ENCODE results near the gene CCDC6.
"Not testable (repeated sequence)": the region's sequence is repeated elsewhere in the genome, so short reads cannot be mapped to it uniquely, and the experiment has no call there.

DNA sequence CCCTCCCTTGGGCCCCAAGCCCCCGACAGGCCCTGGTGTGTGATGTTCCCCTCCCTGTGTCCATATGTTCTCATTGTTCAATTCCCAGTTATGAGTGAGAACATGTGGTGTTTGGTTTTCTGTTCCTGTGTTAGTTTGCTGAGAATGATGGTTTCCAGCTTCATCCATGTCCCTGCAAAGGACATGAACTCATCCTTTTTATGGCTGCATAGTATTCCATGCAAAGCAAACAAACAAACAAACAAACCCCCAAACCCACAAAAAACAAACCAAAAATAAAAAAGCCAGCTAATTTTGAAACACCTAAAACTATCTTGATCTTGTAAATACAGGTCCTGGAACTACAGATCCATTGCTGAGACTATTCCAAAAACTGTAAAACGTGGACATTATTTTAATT lies 47.4 kb upstream of the CCDC6 start:
- TF ChIP-seq, protein P1, sequence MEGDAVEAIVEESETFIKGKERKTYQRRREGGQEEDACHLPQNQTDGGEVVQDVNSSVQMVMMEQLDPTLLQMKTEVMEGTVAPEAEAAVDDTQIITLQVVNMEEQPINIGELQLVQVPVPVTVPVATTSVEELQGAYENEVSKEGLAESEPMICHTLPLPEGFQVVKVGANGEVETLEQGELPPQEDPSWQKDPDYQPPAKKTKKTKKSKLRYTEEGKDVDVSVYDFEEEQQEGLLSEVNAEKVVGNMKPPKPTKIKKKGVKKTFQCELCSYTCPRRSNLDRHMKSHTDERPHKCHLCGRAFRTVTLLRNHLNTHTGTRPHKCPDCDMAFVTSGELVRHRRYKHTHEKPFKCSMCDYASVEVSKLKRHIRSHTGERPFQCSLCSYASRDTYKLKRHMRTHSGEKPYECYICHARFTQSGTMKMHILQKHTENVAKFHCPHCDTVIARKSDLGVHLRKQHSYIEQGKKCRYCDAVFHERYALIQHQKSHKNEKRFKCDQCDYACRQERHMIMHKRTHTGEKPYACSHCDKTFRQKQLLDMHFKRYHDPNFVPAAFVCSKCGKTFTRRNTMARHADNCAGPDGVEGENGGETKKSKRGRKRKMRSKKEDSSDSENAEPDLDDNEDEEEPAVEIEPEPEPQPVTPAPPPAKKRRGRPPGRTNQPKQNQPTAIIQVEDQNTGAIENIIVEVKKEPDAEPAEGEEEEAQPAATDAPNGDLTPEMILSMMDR (tag by site-specific recombination; IDR thresholded peaks at IDR 0.05) = not testable (repeated sequence)
- TF ChIP-seq, protein P2, sequence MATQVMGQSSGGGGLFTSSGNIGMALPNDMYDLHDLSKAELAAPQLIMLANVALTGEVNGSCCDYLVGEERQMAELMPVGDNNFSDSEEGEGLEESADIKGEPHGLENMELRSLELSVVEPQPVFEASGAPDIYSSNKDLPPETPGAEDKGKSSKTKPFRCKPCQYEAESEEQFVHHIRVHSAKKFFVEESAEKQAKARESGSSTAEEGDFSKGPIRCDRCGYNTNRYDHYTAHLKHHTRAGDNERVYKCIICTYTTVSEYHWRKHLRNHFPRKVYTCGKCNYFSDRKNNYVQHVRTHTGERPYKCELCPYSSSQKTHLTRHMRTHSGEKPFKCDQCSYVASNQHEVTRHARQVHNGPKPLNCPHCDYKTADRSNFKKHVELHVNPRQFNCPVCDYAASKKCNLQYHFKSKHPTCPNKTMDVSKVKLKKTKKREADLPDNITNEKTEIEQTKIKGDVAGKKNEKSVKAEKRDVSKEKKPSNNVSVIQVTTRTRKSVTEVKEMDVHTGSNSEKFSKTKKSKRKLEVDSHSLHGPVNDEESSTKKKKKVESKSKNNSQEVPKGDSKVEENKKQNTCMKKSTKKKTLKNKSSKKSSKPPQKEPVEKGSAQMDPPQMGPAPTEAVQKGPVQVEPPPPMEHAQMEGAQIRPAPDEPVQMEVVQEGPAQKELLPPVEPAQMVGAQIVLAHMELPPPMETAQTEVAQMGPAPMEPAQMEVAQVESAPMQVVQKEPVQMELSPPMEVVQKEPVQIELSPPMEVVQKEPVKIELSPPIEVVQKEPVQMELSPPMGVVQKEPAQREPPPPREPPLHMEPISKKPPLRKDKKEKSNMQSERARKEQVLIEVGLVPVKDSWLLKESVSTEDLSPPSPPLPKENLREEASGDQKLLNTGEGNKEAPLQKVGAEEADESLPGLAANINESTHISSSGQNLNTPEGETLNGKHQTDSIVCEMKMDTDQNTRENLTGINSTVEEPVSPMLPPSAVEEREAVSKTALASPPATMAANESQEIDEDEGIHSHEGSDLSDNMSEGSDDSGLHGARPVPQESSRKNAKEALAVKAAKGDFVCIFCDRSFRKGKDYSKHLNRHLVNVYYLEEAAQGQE (tag by site-specific recombination; IDR thresholded peaks at IDR 0.05) = not testable (repeated sequence)
- TF ChIP-seq KLF1 (tag by site-specific recombination; IDR thresholded peaks at IDR 0.05); ZNF416 (tag by site-specific recombination; IDR thresholded peaks at IDR 0.05); ZBTB20 (tag by site-specific recombination; IDR thresholded peaks at IDR 0.05); ZNF114 (tag by site-specific recombination; IDR thresholded peaks at IDR 0.05); ZNF629 (tag by site-specific recombination; IDR thresholded peaks at IDR 0.05); ZNF302 (tag by site-specific recombination; IDR thresholded peaks at IDR 0.05; ENCODE audit: low read depth); ZNF239 (tag by site-specific recombination; IDR thresholded peaks at IDR 0.05): not testable (repeated sequence)
- TF ChIP-seq, protein P3, sequence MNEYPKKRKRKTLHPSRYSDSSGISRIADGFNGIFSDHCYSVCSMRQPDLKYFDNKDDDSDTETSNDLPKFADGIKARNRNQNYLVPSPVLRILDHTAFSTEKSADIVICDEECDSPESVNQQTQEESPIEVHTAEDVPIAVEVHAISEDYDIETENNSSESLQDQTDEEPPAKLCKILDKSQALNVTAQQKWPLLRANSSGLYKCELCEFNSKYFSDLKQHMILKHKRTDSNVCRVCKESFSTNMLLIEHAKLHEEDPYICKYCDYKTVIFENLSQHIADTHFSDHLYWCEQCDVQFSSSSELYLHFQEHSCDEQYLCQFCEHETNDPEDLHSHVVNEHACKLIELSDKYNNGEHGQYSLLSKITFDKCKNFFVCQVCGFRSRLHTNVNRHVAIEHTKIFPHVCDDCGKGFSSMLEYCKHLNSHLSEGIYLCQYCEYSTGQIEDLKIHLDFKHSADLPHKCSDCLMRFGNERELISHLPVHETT (tag by site-specific recombination; IDR thresholded peaks at IDR 0.05) = not testable (repeated sequence)
- TF ChIP-seq, protein P4, sequence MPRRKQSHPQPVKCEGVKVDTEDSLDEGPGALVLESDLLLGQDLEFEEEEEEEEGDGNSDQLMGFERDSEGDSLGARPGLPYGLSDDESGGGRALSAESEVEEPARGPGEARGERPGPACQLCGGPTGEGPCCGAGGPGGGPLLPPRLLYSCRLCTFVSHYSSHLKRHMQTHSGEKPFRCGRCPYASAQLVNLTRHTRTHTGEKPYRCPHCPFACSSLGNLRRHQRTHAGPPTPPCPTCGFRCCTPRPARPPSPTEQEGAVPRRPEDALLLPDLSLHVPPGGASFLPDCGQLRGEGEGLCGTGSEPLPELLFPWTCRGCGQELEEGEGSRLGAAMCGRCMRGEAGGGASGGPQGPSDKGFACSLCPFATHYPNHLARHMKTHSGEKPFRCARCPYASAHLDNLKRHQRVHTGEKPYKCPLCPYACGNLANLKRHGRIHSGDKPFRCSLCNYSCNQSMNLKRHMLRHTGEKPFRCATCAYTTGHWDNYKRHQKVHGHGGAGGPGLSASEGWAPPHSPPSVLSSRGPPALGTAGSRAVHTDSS (tag by site-specific recombination; IDR thresholded peaks at IDR 0.05) = not testable (repeated sequence)
- TF ChIP-seq, protein P5, sequence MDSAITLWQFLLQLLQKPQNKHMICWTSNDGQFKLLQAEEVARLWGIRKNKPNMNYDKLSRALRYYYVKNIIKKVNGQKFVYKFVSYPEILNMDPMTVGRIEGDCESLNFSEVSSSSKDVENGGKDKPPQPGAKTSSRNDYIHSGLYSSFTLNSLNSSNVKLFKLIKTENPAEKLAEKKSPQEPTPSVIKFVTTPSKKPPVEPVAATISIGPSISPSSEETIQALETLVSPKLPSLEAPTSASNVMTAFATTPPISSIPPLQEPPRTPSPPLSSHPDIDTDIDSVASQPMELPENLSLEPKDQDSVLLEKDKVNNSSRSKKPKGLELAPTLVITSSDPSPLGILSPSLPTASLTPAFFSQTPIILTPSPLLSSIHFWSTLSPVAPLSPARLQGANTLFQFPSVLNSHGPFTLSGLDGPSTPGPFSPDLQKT (IDR thresholded peaks at IDR 0.05; ENCODE audit: borderline replicate concordance, low read depth, low read length) = not testable (repeated sequence)
- TF ChIP-seq, protein P6, sequence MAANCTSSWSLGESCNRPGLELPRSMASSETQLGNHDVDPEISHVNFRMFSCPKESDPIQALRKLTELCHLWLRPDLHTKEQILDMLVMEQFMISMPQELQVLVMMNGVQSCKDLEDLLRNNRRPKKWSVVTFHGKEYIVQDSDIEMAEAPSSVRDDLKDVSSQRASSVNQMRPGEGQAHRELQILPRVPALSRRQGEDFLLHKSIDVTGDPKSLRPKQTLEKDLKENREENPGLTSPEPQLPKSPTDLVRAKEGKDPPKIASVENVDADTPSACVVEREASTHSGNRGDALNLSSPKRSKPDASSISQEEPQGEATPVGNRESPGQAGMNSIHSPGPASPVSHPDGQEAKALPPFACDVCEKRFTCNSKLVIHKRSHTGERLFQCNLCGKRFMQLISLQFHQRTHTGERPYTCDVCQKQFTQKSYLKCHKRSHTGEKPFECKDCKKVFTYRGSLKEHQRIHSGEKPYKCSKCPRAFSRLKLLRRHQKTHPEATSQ (tag by site-specific recombination; IDR thresholded peaks at IDR 0.05) = not testable (repeated sequence)
